ENCODE measurements around the gene SEMA6A.

The SEMA6A gene

GRCh38 chr5:116451905-116452450, 122.6 kb downstream of the SEMA6A start:
- ATAC-seq = no peak
- no peak for TF ChIP-seq ZNF70 (CRISPR knock-in tag; IDR thresholded peaks at IDR 0.05)
- TF ChIP-seq OSR1 (CRISPR knock-in tag; IDR thresholded peaks at IDR 0.05) = no peak

- no peak for TF ChIP-seq ZC3H10 (CRISPR knock-in tag; IDR thresholded peaks at IDR 0.05)
- TF ChIP-seq RARB (CRISPR knock-in tag; IDR thresholded peaks at IDR 0.05) = no peak
- TF ChIP-seq TCF4 (CRISPR knock-in tag; IDR thresholded peaks at IDR 0.05; ENCODE audit: borderline replicate concordance) = no peak
- no peak for TF ChIP-seq ZNF565 (CRISPR knock-in tag; conservative IDR thresholded peaks at IDR 0.05; ENCODE audit: low read depth)
- no peak for TF ChIP-seq GLIS3 (CRISPR knock-in tag; IDR thresholded peaks at IDR 0.05)
- TF ChIP-seq CSDC2 (CRISPR knock-in tag; IDR thresholded peaks at IDR 0.05) = no peak
- TF ChIP-seq TSHZ2 (CRISPR knock-in tag; IDR thresholded peaks at IDR 0.05) = no peak
- TF ChIP-seq PPARA (CRISPR knock-in tag; IDR thresholded peaks at IDR 0.05; ENCODE audit: borderline replicate concordance) = no peak
- no peak for TF ChIP-seq TOX (CRISPR knock-in tag; IDR thresholded peaks at IDR 0.05; ENCODE audit: borderline replicate concordance)
- ATAC-seq = no peak
These were observed 123.6 kb downstream of the SEMA6A start for GRCh38 chr5:116451066-116451465.

- ATAC-seq = no peak
- TF ChIP-seq, protein P1, sequence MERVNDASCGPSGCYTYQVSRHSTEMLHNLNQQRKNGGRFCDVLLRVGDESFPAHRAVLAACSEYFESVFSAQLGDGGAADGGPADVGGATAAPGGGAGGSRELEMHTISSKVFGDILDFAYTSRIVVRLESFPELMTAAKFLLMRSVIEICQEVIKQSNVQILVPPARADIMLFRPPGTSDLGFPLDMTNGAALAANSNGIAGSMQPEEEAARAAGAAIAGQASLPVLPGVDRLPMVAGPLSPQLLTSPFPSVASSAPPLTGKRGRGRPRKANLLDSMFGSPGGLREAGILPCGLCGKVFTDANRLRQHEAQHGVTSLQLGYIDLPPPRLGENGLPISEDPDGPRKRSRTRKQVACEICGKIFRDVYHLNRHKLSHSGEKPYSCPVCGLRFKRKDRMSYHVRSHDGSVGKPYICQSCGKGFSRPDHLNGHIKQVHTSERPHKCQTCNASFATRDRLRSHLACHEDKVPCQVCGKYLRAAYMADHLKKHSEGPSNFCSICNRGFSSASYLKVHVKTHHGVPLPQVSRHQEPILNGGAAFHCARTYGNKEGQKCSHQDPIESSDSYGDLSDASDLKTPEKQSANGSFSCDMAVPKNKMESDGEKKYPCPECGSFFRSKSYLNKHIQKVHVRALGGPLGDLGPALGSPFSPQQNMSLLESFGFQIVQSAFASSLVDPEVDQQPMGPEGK (CRISPR knock-in tag; IDR thresholded peaks at IDR 0.05; ENCODE audit: borderline replicate concordance) = no peak
- TF ChIP-seq ZC3H10 (CRISPR knock-in tag; IDR thresholded peaks at IDR 0.05) (no peak), ZFP3 (CRISPR knock-in tag; IDR thresholded peaks at IDR 0.05) (no peak), POU6F1 (CRISPR knock-in tag; IDR thresholded peaks at IDR 0.05; ENCODE audit: borderline replicate concordance, low read depth) (no peak), BACH2 (CRISPR knock-in tag; IDR thresholded peaks at IDR 0.05; ENCODE audit: borderline replicate concordance) (no peak), TSHZ2 (CRISPR knock-in tag; IDR thresholded peaks at IDR 0.05) (no peak), GLIS3 (CRISPR knock-in tag; IDR thresholded peaks at IDR 0.05) (no peak), CSRNP3 (CRISPR knock-in tag; IDR thresholded peaks at IDR 0.05) (no peak), TOX (CRISPR knock-in tag; IDR thresholded peaks at IDR 0.05; ENCODE audit: borderline replicate concordance) (no peak), TCF4 (CRISPR knock-in tag; IDR thresholded peaks at IDR 0.05; ENCODE audit: borderline replicate concordance) (no peak), ZNF8 (CRISPR knock-in tag; IDR thresholded peaks at IDR 0.05) (no peak), ARNTL (CRISPR knock-in tag; IDR thresholded peaks at IDR 0.05; ENCODE audit: borderline replicate concordance, low read depth) (no peak), ZFP30 (CRISPR knock-in tag; IDR thresholded peaks at IDR 0.05) (no peak), CSDC2 (CRISPR knock-in tag; IDR thresholded peaks at IDR 0.05) (no peak), SNAI2 (CRISPR knock-in tag; IDR thresholded peaks at IDR 0.05) (no peak), ZNF565 (CRISPR knock-in tag; conservative IDR thresholded peaks at IDR 0.05; ENCODE audit: low read depth) (no peak)
- TF ChIP-seq, protein P2, sequence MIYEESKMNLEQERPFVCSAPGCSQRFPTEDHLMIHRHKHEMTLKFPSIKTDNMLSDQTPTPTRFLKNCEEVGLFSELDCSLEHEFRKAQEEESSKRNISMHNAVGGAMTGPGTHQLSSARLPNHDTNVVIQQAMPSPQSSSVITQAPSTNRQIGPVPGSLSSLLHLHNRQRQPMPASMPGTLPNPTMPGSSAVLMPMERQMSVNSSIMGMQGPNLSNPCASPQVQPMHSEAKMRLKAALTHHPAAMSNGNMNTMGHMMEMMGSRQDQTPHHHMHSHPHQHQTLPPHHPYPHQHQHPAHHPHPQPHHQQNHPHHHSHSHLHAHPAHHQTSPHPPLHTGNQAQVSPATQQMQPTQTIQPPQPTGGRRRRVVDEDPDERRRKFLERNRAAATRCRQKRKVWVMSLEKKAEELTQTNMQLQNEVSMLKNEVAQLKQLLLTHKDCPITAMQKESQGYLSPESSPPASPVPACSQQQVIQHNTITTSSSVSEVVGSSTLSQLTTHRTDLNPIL (CRISPR knock-in tag; IDR thresholded peaks at IDR 0.05; ENCODE audit: low read depth) = no peak
These were observed 125.2 kb downstream of the SEMA6A start for GRCh38 chr5:116449458-116449857.
